ENCODE measurements around the gene HIF3A. TPM values are rescaled to one million over a fixed set of nuclear protein-coding genes. Genes with fewer than 3 reads are reported as not detected.
A peak's percentile ranks its signal among the peaks of the same experiment; 100 is the strongest.
"Not testable (repeated sequence)": the region's sequence is repeated elsewhere in the genome, so short reads cannot be mapped to it uniquely, and the experiment has no call there.

The HIF3A gene
- 54.2 TPM for total RNA-seq (ENCODE audit: unreplicated experiment)
- long read RNA-seq, full-length matches to known transcripts: 4 of 9 reads
- long read RNA-seq, partial matches to known transcripts: 0 of 9 reads
- long read RNA-seq, other reads (novel, unspliced or antisense): 5 of 9 reads

DNA sequence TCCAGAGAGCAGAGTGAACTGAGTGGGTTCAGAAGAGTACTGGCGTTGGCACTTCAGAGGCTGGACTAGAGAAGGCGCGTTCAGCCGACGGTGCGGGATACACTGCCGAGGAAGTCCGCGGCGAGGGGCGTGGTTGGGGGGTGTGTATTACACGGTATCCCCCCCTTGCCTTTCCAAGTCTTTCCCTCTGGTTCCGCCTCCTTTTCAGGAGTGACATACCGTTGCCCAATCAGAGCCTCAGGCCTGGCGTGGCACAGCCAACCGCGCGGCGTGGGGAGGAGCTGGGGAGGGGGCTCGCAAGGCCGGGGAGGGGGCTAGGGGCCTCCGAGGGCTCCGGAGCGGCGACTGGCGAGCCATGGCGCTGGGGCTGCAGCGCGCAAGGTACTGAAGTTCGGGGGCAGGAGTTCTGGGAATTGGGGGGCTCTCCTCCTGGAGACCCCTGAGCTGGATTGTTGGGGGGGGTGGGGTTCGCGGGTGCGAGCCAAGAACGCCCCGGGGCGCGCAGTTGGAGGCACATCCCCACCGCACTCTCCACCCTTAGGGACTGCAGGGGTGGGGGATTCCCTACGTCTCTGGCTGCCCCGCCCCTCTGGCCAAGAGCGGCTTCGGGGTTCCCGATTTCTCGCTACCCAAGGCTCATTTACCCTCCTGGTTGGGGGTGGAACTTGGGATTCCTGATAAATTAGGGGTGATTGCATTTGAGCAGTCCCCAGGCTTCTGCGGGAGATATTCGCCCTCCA, at the start of gene HIF3A:
Gene HIF3A (plus strand): TSS at position 321 of the 740 bp plus-strand sequence. CDS start 35 bp downstream, at position 356.
- H3K9me3 Mint-ChIP-seq (ENCODE audit: unreplicated experiment): no peaks in the 10 kb centered on the region
- H3K27ac Mint-ChIP-seq (ENCODE audit: unreplicated experiment): no peak within 1 kb of the TSS
- peaks cover 7% of the 10 kb centered on the region for H3K27me3 Mint-ChIP-seq (ENCODE audit: unreplicated experiment)

DNA sequence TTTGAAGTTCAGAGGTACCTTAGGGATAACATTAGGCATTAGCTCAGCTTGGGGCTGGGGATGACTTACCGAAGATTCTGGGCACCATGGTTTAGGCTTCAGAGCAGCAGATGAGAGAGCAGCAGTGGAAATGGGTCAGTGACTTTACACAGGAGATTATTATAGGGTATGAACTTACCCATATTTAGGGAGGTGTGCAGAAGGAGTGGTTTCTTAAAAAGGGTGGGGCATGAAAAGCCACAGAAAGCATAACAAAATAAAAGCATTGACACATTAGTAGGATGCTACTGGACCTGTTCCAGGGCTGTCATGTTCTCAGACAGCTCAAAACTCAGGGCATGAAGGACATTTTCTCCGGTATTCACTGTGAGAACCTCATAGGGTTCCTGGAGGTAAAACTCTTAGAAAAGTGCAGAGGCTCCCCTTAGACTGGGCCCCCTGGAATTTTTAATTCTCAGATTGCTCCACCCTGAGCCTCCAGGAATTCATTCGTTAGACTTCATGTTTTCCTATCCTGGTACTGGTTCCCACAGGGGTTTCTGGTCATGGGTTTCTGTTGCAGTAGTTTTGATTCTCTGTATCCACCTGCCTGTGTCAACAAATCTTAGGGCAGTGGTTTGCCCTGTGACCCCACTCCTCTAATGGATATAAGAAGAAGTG, 46.6 kb upstream of the HIF3A start:
- Mint-ChIP-seq H3K27ac (ENCODE audit: unreplicated experiment) (no peak overlapping the region), H3K4me3 (ENCODE audit: unreplicated experiment) (no peak overlapping the region), H3K27me3 (ENCODE audit: unreplicated experiment) (peaks cover 5% of the 10 kb centered on the region), H3K36me3 (ENCODE audit: low read depth, unreplicated experiment) (no peaks in the 10 kb centered on the region), H3K9me3 (ENCODE audit: unreplicated experiment) (no peaks in the 10 kb centered on the region), H3K4me1 (ENCODE audit: unreplicated experiment) (no peaks in the 10 kb centered on the region)
- no peak for TF ChIP-seq CTCF (IDR thresholded peaks at IDR 0.05; ENCODE audit: unreplicated experiment)
- DNase-seq (ENCODE audit: low spot score): no peak

More for the DNA sequence above, at the start of gene HIF3A:
- Mint-ChIP-seq H3K4me1 (ENCODE audit: unreplicated experiment) (peaks cover 22% of the 10 kb centered on the region), H3K36me3 (ENCODE audit: low read depth, unreplicated experiment) (no peaks in the 10 kb centered on the region), H3K4me3 (ENCODE audit: unreplicated experiment) (peak within 1 kb of the TSS; percentile 92)
- peak; percentile 90 for DNase-seq (ENCODE audit: low spot score)
- TF ChIP-seq CTCF (IDR thresholded peaks at IDR 0.05; ENCODE audit: unreplicated experiment): no peak

- H3K9me3 Mint-ChIP-seq (ENCODE audit: unreplicated experiment): no peaks in the 10 kb centered on the region
These were observed 45.4 kb upstream of the HIF3A start for GRCh38 chr19:46251416-46251815.

DNA sequence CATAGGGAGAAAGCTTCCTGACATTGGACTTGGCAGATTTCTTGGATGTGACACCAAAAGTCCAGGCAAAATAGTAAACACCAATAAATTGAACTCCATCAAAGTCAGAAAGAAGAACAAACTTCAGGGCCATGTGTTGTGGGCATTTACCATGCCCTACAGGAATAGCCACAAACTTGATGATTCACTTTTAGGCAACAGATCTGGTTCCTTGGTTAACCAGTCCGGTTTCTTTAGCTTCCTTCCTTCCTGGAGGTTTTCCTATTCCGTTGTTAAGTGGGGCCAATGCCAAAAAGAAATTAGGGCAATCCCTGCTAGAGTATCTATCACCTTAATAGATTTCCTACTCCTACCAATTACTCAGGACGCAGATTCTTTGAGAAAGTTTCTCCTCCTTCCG, 42.1 kb upstream of the HIF3A start:
- H3K4me3 Mint-ChIP-seq (ENCODE audit: unreplicated experiment): no peak overlapping the region
- no peak for TF ChIP-seq CTCF (IDR thresholded peaks at IDR 0.05; ENCODE audit: unreplicated experiment)
- H3K27me3 Mint-ChIP-seq (ENCODE audit: unreplicated experiment): peaks cover under 1% of the 10 kb centered on the region
- no peaks in the 10 kb centered on the region for H3K9me3 Mint-ChIP-seq (ENCODE audit: unreplicated experiment)
- H3K4me1 Mint-ChIP-seq (ENCODE audit: unreplicated experiment): no peaks in the 10 kb centered on the region
- DNase-seq (ENCODE audit: low spot score): no peak
- H3K36me3 Mint-ChIP-seq (ENCODE audit: low read depth, unreplicated experiment): no peaks in the 10 kb centered on the region
- no peak overlapping the region for H3K27ac Mint-ChIP-seq (ENCODE audit: unreplicated experiment)

More at GRCh38 chr19:46251416-46251815, 45.4 kb upstream of the HIF3A start:
- no peak for DNase-seq (ENCODE audit: low spot score)
- Mint-ChIP-seq H3K27ac (ENCODE audit: unreplicated experiment) (no peak overlapping the region), H3K27me3 (ENCODE audit: unreplicated experiment) (peaks cover 5% of the 10 kb centered on the region), H3K4me3 (ENCODE audit: unreplicated experiment) (no peak overlapping the region), H3K4me1 (ENCODE audit: unreplicated experiment) (no peaks in the 10 kb centered on the region), H3K36me3 (ENCODE audit: low read depth, unreplicated experiment) (no peaks in the 10 kb centered on the region)
- TF ChIP-seq CTCF (IDR thresholded peaks at IDR 0.05; ENCODE audit: unreplicated experiment): no peak

- Mint-ChIP-seq H3K27ac (ENCODE audit: unreplicated experiment) (no peak overlapping the region), H3K4me1 (ENCODE audit: unreplicated experiment) (no peaks in the 10 kb centered on the region), H3K4me3 (ENCODE audit: unreplicated experiment) (no peak overlapping the region), H3K9me3 (ENCODE audit: unreplicated experiment) (no peaks in the 10 kb centered on the region), H3K27me3 (ENCODE audit: unreplicated experiment) (peaks cover 3% of the 10 kb centered on the region), H3K36me3 (ENCODE audit: low read depth, unreplicated experiment) (no peaks in the 10 kb centered on the region)
- no peak for TF ChIP-seq CTCF (IDR thresholded peaks at IDR 0.05; ENCODE audit: unreplicated experiment)
- DNase-seq (ENCODE audit: low spot score): no peak
These were observed 40.0 kb upstream of the HIF3A start for GRCh38 chr19:46256855-46257254.

DNA sequence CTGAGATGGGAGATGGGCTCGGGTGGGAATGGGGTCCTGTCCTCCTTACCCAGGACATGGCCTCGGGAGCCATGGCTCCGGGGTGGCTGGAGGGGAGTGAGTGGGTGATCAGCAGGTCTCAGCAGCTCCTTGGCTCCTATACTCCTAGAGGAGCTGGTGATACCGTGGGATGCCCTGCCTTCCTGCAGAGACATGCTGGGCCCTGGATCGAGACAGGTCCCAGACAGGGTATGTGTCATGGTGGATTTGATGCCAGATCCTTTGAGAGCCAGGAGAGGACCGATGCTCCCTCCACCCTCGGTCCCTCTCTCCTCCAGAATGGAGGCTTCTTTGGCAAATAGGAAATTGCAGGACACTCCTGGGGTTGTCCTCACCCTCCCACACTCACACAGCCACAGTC, 35.3 kb upstream of the HIF3A start:
- H3K27ac Mint-ChIP-seq (ENCODE audit: unreplicated experiment); H3K36me3 Mint-ChIP-seq (ENCODE audit: low read depth, unreplicated experiment); H3K4me1 Mint-ChIP-seq (ENCODE audit: unreplicated experiment); H3K27me3 Mint-ChIP-seq (ENCODE audit: unreplicated experiment); DNase-seq (ENCODE audit: low spot score); H3K9me3 Mint-ChIP-seq (ENCODE audit: unreplicated experiment); H3K4me3 Mint-ChIP-seq (ENCODE audit: unreplicated experiment): not testable (repeated sequence)

DNA sequence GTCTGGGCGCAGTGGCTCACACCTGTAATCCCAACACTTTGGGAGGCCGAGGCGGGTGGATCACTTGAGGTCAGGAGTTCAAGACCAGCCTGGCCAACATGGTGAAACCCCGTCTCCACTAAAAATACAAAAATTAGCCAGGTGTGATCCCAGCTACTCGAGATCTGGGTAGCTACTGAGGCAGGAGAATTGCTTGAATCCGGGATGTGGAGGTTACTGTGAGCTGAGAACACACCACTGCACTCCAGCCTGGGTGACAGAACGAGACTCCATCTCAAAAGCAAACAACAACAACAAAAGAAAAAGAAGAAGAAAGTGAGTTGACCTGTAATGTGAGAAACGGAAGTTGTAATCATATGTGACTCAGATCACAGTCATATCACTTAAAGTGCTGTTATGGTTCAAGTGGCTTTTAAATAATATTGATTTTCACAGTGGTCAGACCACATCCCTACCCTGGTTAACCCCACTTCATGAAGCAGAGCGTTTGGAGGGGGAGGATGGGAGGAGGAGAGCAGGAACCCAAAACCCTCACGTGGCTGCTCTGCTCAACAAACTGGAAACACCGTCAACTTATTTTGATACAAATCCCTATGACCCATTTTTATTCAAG, 34.1 kb upstream of the HIF3A start:
- not testable (repeated sequence) for H3K4me3 Mint-ChIP-seq (ENCODE audit: unreplicated experiment); DNase-seq (ENCODE audit: low spot score); H3K4me1 Mint-ChIP-seq (ENCODE audit: unreplicated experiment)

More for the DNA sequence above, 34.1 kb upstream of the HIF3A start:
- not testable (repeated sequence) for H3K27ac Mint-ChIP-seq (ENCODE audit: unreplicated experiment); H3K27me3 Mint-ChIP-seq (ENCODE audit: unreplicated experiment); H3K9me3 Mint-ChIP-seq (ENCODE audit: unreplicated experiment); H3K36me3 Mint-ChIP-seq (ENCODE audit: low read depth, unreplicated experiment)
